PC-9 (cell line): ENCODE results near the gene GATA6. TPM values are rescaled to one million over a fixed set of nuclear protein-coding genes. Genes with fewer than 3 reads are reported as not detected.

Experiments
- BruUV-seq: library from RNA; stranded (reverse); fragments of 400-500 nt; replicated peaks from 2 replicates; lab custom pipeline; 2021; lab: Mats Ljungman, UMichigan
- CTCF ChIA-PET: fragments of 300-600 bp; sonication (Branson Sonifier 250); formaldehyde crosslinking; loops from one replicate; lab custom pipeline; 2022; ENCODE audit warnings: antibody characterized with exemption; lab: Charles Lee
- POLR2A ChIA-PET: fragments of 300-600 bp; sonication (Branson Sonifier 250); formaldehyde crosslinking; loops from one replicate; lab custom pipeline; 2022; ENCODE audit warnings: antibody characterized with exemption; ENCODE audit not compliant: unreplicated experiment; lab: Charles Lee
- DNase-seq, 2 experiments: peaks; one replicate each; pipeline versions ENCODE4 v3.0.0 to v3.0.0-alpha.2; 2015 to 2022; ENCODE audit warnings: mixed read lengths in 1 of 2
- H2AFZ ChIP-seq: fragments of 200-600 bp; sonication (generic); 2 replicates; pipeline ENCODE4 v1.8.1; 2017; ENCODE audit warnings: antibody characterized with exemption
- H3F3A ChIP-seq: fragments of 200-600 bp; sonication (generic); 2 replicates; pipeline ENCODE4 v1.8.1; 2017; ENCODE audit warnings: antibody characterized with exemption, mild to moderate bottlenecking, low read depth; ENCODE audit not compliant: insufficient read depth
- H3K27ac ChIP-seq: fragments of 200-600 bp; sonication (generic); 2 replicates; pipeline ENCODE4 v1.6.1; 2016; ENCODE audit warnings: mixed run types
- H3K27me3 ChIP-seq: fragments of 200-600 bp; sonication (generic); 2 replicates; pipeline ENCODE4 v1.6.1; 2016; ENCODE audit warnings: low read depth, mixed run types; ENCODE audit not compliant: insufficient read depth
- H3K36me3 ChIP-seq: fragments of 200-600 bp; sonication (generic); 2 replicates; pipeline ENCODE4 v1.6.1; 2016; ENCODE audit warnings: low read depth, mixed run types
- H3K4me1 ChIP-seq: fragments of 200-600 bp; sonication (generic); replicated peaks from 2 replicates; pipeline ENCODE4 v1.6.1; 2016; ENCODE audit warnings: mixed run types; ENCODE audit not compliant: insufficient read depth
- H3K4me2 ChIP-seq: fragments of 200-600 bp; sonication (generic); 2 replicates; pipeline ENCODE4 v1.6.1; 2017; ENCODE audit warnings: mixed run types
- H3K4me3 ChIP-seq: fragments of 200-600 bp; sonication (generic); 2 replicates; pipeline ENCODE4 v1.6.1; 2016; ENCODE audit warnings: mixed run types
- H3K79me2 ChIP-seq: fragments of 200-600 bp; sonication (generic); 2 replicates; pipeline ENCODE4 v1.6.1; 2017; ENCODE audit warnings: low read depth, mixed run types
- H3K9me2 ChIP-seq: fragments of 200-600 bp; sonication (generic); 2 replicates; pipeline ENCODE4 v1.8.1; 2017; ENCODE audit warnings: mild to moderate bottlenecking; ENCODE audit not compliant: insufficient read depth
- H3K9me3 ChIP-seq: fragments of 200-600 bp; sonication (generic); 2 replicates; pipeline ENCODE4 v1.8.1; 2016; ENCODE audit warnings: low read depth; ENCODE audit not compliant: insufficient read depth
- H4K20me1 ChIP-seq: fragments of 200-600 bp; sonication (generic); 2 replicates; pipeline ENCODE4 v1.8.1; 2017; ENCODE audit not compliant: insufficient read depth
- CTCF ChIP-seq: fragments of 200-600 bp; sonication (generic); conservative IDR thresholded peaks from 2 replicates; pipeline ENCODE4 v1.6.1; 2017; ENCODE audit warnings: mixed run types, antibody characterized with exemption, mild to moderate bottlenecking, moderate library complexity
- EZH2 ChIP-seq: fragments of 200-600 bp; sonication (generic); IDR thresholded peaks from 2 replicates; pipeline ENCODE4 v1.8.0; 2017; ENCODE audit warnings: antibody characterized with exemption, low read depth
- intact Hi-C: fragments of 100-400 bp; cut with micrococcal nuclease; formaldehyde crosslinking; loops from one replicate; pipeline ENCODE4 v1.10.0; 2022; ENCODE audit not compliant: unreplicated experiment
- total RNA-seq: library from RNA; stranded (reverse); gene quantifications from 2 replicates; pipeline ENCODE4 v1.2.3, GENCODE V29; 2021

GATA6 gene
- total RNA-seq, 1 experiment from 2014 or later: 9.1 TPM

- H2AFZ ChIP-seq: no peak overlapping the region
- no peak overlapping the region for H3K4me3 ChIP-seq
- no peaks in the 10 kb centered on the region for H3K9me3 ChIP-seq
- H3K79me2 ChIP-seq: no peaks in the 10 kb centered on the region
- H3K4me2 ChIP-seq: no peak overlapping the region
- no peaks in the 10 kb centered on the region for H3K9me2 ChIP-seq
- no peak for DNase-seq
- TF ChIP-seq CTCF (no peak), EZH2 (no peak)
- no peak overlapping the region for H3K27ac ChIP-seq
- no peaks in the 10 kb centered on the region for H3F3A ChIP-seq
- H3K4me1 ChIP-seq: no peaks in the 10 kb centered on the region
- ChIA-PET POLR2A (interaction anchor here (0.6 kb wide), 1 partner anchor 1621 kb away, joined by 4 read pairs; no protein-coding TSS in a partner anchor), CTCF (no interaction called here)
- no peaks in the 10 kb centered on the region for H4K20me1 ChIP-seq
- BruUV-seq: no TSS peak
- intact Hi-C loops: no loop called here
- no peaks in the 10 kb centered on the region for H3K27me3 ChIP-seq
- no peaks in the 10 kb centered on the region for H3K36me3 ChIP-seq
Observed at GRCh38 chr18:22207021-22207758, 37.8 kb downstream of the GATA6 start.

- no peaks in the 10 kb centered on the region for H3F3A ChIP-seq
- no peak overlapping the region for H3K27ac ChIP-seq
- H3K79me2 ChIP-seq: no peaks in the 10 kb centered on the region
- no TSS peak for BruUV-seq
- CTCF ChIA-PET: no interaction called here
- H3K4me3 ChIP-seq: no peak overlapping the region
- intact Hi-C loops: no loop called here
- no peaks in the 10 kb centered on the region for H3K27me3 ChIP-seq
- H3K36me3 ChIP-seq: no peaks in the 10 kb centered on the region
- no peaks in the 10 kb centered on the region for H4K20me1 ChIP-seq
- no peak for DNase-seq
- H3K9me2 ChIP-seq: no peaks in the 10 kb centered on the region
- H3K4me2 ChIP-seq: no peak overlapping the region
- peaks cover 6% of the 10 kb centered on the region; the same call in 1 of the 2 replicates for H3K4me1 ChIP-seq
- no peaks in the 10 kb centered on the region for H3K9me3 ChIP-seq
- no peak for TF ChIP-seq EZH2
- no peak for TF ChIP-seq CTCF
- POLR2A ChIA-PET: no interaction called here
- H2AFZ ChIP-seq: no peak overlapping the region
Observed at GRCh38 chr18:22210311-22210754, 40.9 kb downstream of the GATA6 start.

GRCh38 chr18:22211657-22212056, 42.3 kb downstream of the GATA6 start:
- Histone ChIP-seq H3K27me3 (no peaks in the 10 kb centered on the region), H3K27ac (no peak overlapping the region), H3K79me2 (no peaks in the 10 kb centered on the region), H3K4me2 (no peak overlapping the region), H2AFZ (no peak overlapping the region), H4K20me1 (no peaks in the 10 kb centered on the region), H3F3A (no peaks in the 10 kb centered on the region), H3K9me2 (no peaks in the 10 kb centered on the region), H3K9me3 (no peaks in the 10 kb centered on the region), H3K36me3 (no peaks in the 10 kb centered on the region), H3K4me1 (peaks cover 6% of the 10 kb centered on the region; the same call in 1 of the 2 replicates), H3K4me3 (no peak overlapping the region)
- CTCF ChIA-PET: no interaction called here
- intact Hi-C loops: no loop called here
- POLR2A ChIA-PET: no interaction called here
- no peak for DNase-seq
- BruUV-seq: no TSS peak
- TF ChIP-seq CTCF (no peak), EZH2 (no peak)
